Ascending aorta (tissue), 2 donors: Measurements from ENCODE around the gene TRIM54. TPM values are rescaled to one million over a fixed set of nuclear protein-coding genes. Genes with fewer than 3 reads are reported as not detected.
A peak's percentile ranks its signal among the peaks of the same experiment; 100 is the strongest.

Experiments
- DNase-seq, 2 donors: peaks; one replicate each; pipeline ENCODE4 v3.0.0-alpha.2; 2019; ENCODE audit warnings: low spot score in 2 of 2
- H3K27ac ChIP-seq, 2 donors: fragments of 200-600 bp; sonication (generic); one replicate each; pipeline ENCODE4 v1.5.1; 2016 to 2017; ENCODE audit warnings: mild to moderate bottlenecking in 1 of 2
- H3K27me3 ChIP-seq: fragments of 200-600 bp; sonication (generic); one replicate; pipeline ENCODE4 v1.5.1; 2017
- H3K36me3 ChIP-seq, 2 donors: fragments of 200-600 bp; sonication (generic); one replicate each; pipeline ENCODE4 v1.5.1; 2016
- H3K4me1 ChIP-seq, 2 donors: fragments of 200-600 bp; sonication (generic); one replicate each; pipeline ENCODE4 v1.5.1; 2016 to 2017; ENCODE audit warnings: mild to moderate bottlenecking in 1 of 2
- H3K4me3 ChIP-seq, 2 donors: fragments of 200-600 bp; sonication (generic); one replicate each; pipeline ENCODE4 v1.5.1; 2016 to 2017; ENCODE audit warnings: mild to moderate bottlenecking in 1 of 2
- H3K9me3 ChIP-seq, 2 donors: fragments of 200-600 bp; sonication (generic); one replicate each; pipeline ENCODE4 v1.5.1; 2016
- intact Hi-C: fragments of 100-400 bp; cut with DNase I; formaldehyde crosslinking; loops from one replicate; pipeline ENCODE4 v1.15.1; 2023
- total RNA-seq: library from RNA; depleted of rRNA; stranded (reverse); fragments of >200 nt; gene quantifications from one replicate; pipeline ENCODE4 v1.1.0, GENCODE V29; 2016
- TF ChIP-seq, protein P1 (sequence below), 3 experiments: fragments of 200-600 bp in 2 of 3; fragments of 450-650 bp in 1 of 3; sonication (generic) in 2 of 3; IDR thresholded peaks; one replicate each; pipeline ENCODE4 v1.5.1; 2016 to 2019; ENCODE audit warnings: antibody characterized with exemption in 3 of 3, mild to moderate bottlenecking in 1 of 3, moderate library complexity in 1 of 3

The TRIM54 gene
- total RNA-seq, 1 donor from 2014 or later: not detected

DNA sequence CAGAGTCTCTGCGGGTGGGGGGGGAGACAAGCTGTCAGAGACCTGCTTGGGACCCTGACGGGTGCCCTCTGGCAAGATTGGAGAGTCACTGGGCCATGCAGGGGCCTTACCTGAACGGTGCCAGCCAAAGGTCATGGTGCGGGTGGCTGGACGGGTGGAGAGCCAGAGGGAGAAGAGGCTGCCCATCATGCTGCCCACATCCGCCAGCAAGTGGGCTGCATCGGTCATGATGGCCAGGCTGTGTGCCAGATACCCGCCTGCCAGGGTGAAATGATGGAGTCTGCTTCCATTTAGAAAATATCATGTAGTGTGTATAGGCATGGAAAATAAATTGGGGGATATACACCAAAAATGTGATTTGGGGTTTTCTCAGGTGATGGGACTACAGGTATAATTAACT lies 24.2 kb upstream of the TRIM54 start:
- Histone ChIP-seq H3K9me3 (no peaks in the 10 kb centered on the region), H3K36me3 (no peaks in the 10 kb centered on the region), H3K27ac (no peak overlapping the region), H3K27me3 (peaks cover 10% of the 10 kb centered on the region), H3K4me1 (peaks cover 12 to 15% of the 10 kb centered on the region in 2 donors), H3K4me3 (no peak overlapping the region)
- no peak for DNase-seq
- TF ChIP-seq, protein P1, sequence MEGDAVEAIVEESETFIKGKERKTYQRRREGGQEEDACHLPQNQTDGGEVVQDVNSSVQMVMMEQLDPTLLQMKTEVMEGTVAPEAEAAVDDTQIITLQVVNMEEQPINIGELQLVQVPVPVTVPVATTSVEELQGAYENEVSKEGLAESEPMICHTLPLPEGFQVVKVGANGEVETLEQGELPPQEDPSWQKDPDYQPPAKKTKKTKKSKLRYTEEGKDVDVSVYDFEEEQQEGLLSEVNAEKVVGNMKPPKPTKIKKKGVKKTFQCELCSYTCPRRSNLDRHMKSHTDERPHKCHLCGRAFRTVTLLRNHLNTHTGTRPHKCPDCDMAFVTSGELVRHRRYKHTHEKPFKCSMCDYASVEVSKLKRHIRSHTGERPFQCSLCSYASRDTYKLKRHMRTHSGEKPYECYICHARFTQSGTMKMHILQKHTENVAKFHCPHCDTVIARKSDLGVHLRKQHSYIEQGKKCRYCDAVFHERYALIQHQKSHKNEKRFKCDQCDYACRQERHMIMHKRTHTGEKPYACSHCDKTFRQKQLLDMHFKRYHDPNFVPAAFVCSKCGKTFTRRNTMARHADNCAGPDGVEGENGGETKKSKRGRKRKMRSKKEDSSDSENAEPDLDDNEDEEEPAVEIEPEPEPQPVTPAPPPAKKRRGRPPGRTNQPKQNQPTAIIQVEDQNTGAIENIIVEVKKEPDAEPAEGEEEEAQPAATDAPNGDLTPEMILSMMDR (IDR thresholded peaks at IDR 0.05): no peak
- intact Hi-C loops: no loop called here

DNA sequence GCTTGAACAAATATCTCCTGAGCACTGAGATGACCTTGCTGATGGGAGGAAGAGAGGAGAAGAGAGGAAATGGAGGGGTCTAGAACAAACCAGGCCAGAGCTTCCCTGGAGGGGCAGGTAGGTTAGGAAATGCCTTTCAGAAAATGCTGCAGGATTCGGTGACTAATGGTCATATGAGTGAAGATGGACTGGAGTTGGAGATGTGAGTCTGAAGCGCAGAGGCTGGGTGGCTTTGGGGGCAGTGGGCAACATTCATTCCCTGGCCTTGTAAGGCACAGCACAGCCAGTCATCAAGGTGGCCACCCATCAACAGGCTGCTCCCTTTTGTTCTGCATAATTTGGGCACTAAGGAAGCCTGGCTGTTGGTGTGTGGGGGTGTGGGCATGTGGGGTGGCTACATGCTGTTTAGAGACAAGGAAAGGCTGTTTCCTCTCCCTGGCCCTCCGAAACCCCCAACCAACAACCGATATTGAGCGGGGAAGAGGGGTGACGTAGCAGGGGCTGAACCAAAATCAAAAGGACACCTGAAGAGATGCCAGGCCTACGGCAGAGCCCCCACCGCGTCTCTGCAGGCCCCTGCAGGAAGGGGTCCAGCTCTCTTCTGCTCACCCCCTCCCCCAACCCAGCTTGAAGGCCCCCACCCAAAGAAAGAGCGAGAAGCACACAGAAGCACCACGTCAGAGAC lies 20.8 kb upstream of the TRIM54 start:
- H3K4me1 ChIP-seq: peaks cover 9 to 29% of the 10 kb centered on the region in 2 donors
- H3K27me3 ChIP-seq: peaks cover 19% of the 10 kb centered on the region
- TF ChIP-seq, protein P1 (IDR thresholded peaks at IDR 0.05): no peak
- peak overlapping the region; percentile 59 to 67 for H3K4me3 ChIP-seq
- H3K27ac ChIP-seq: no peak overlapping the region
- intact Hi-C loops: no loop called here
- DNase-seq: no peak
- no peaks in the 10 kb centered on the region for H3K36me3 ChIP-seq
- H3K9me3 ChIP-seq: no peaks in the 10 kb centered on the region

DNA sequence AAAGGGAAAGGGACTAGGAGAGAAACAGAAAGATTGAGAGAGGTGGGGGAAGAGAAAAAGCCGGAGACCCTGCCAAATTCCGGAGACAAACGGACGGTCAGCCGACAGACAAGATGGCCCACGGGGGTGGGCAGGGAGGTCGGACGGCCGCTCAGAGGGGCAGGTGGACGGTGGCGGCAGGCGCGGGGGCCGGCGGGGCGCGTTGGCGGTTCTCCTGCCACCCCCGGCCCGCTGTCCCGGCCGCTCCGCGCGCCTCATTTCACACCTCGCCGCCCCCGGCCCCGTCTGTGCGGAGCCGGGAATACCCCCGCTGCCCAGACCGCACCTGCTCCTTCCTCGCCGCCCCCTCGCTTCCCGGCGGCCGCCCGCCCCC lies 20.3 kb upstream of the TRIM54 start:
- TF ChIP-seq, protein P1 (IDR thresholded peaks at IDR 0.05): no peak
- H3K27me3 ChIP-seq: peaks cover 19% of the 10 kb centered on the region
- H3K9me3 ChIP-seq: no peaks in the 10 kb centered on the region
- peak overlapping the region; percentile 59 to 67 for H3K4me3 ChIP-seq
- H3K36me3 ChIP-seq: no peaks in the 10 kb centered on the region
- no peak overlapping the region for H3K27ac ChIP-seq
- intact Hi-C loops: no loop called here
- DNase-seq: no peak
- peaks cover 9 to 29% of the 10 kb centered on the region in 2 donors for H3K4me1 ChIP-seq

DNA sequence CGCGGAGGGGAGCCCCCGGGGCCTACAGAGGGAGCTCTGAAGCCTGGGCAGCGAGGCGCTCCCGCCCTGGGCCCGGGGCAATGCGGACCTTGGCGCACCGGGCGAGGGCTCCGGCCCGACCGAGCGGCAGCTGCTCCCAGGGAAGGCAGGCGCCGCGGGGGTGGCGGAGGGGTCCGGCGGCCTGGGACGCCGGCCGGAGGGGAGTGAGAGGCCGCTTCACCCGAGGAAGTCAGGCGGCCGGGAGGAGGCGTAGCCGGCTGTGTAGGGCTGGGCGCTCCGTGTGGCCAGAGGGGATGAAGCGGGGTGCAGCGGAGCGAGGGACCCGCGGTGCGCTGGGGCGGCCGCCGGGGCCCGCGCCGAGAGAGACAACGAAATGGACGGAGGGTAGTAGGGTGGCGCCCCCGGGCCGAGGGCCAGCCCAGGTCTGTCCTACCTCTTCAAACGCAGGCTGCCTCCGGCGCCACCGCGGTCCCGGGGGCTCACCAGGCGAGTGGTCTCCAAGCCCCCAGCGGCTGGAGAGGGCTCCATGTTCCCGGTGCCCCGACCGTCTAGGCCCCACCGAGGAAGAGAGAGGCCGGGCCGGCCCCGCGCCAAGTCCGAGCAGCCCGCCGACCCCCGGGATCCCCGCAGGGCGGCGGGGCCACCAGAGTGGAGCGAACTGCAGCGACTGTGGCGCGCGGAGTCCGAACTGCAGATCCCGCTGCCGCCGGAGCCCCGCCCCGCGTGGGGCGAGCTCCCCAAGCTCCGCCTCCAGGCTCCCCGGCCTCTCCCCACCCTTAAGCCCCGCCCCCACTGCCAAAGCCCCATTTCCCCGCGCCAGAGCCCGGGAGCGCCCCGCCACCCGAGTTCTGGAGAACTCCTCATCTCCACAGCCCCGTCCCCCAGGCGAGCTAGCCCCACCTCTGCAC lies 19.6 kb upstream of the TRIM54 start, which contains the start of gene SLC30A3:
Gene SLC30A3 (minus strand): TSS at position 669 of the 908 bp plus-strand sequence. CDS start 141 bp downstream, at position 528.
- Histone ChIP-seq H3K4me3 (peak within 1 kb of the TSS; percentile 59 to 67), H3K27me3 (peaks cover 19% of the 10 kb centered on the region), H3K36me3 (no peaks in the 10 kb centered on the region), H3K4me1 (peaks cover 9 to 29% of the 10 kb centered on the region in 2 donors), H3K9me3 (no peaks in the 10 kb centered on the region), H3K27ac (no peak within 1 kb of the TSS)
- TF ChIP-seq, protein P1 (IDR thresholded peaks at IDR 0.05): no peak
- DNase-seq: peak in 1 of 2 donors; percentile 69
- intact Hi-C loops: no loop called here

DNA sequence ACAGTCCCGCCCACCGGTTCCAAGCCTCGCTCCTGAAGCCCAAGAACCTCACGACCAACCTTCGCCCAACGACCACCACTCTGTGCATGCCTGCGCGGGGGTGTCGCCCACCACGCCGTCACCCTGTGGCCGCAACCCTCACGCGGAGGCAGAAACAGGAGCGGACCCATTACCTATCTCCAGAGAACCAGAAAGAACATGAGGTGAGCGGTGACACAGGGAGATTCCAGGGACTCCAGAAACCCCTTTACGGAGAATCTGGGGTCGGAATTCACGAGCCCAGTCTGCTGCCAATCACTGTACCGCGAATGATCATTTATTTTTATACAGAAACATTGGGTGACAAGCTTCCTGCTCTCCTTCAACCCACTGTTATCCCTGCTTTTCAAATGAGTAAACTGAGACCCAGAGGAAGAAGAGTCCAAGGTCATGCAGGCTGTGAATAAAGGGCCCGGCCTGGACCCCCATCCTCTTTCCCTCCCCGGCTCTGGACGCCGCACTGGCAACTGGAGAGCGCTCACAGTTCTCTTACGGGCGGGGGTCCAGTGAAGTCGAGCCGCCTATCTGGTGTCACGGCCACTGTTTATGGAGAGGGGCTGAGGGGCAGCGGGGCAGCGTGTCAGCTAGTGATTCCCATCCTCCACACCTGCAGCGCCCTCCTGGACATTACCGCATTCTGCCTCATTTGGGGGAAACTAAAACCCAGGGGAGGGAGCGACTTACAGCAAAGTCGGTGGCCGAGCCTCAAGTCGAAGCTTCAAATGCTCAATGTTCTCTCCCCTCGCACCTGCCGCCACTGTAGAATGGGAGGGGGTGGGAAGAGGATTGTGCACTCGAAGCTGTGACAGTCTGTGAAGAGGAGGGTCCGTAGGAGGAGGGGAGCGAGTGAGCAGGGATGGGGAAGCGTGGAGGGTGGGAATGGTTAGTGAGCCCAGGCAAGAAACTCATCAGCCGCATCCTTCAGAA lies 18.7 kb upstream of the TRIM54 start:
- Histone ChIP-seq H3K36me3 (no peaks in the 10 kb centered on the region), H3K4me3 (peak overlapping the region; percentile 59 to 67), H3K27me3 (peaks cover 19% of the 10 kb centered on the region), H3K9me3 (no peaks in the 10 kb centered on the region), H3K4me1 (peaks cover 9 to 29% of the 10 kb centered on the region in 2 donors), H3K27ac (no peak overlapping the region)
- intact Hi-C loops: no loop called here
- TF ChIP-seq, protein P1 (IDR thresholded peaks at IDR 0.05): no peak
- DNase-seq: no peak
